GM18505 (cell line): ENCODE data around the gene SLC13A5.
"Not testable (repeated sequence)": the region's sequence is repeated elsewhere in the genome, so short reads cannot be mapped to it uniquely, and the experiment has no call there.

Source experiments
- ATAC-seq: cut with Tn5 transposase; IDR thresholded peaks from one replicate; pipeline ENCODE4 v1.9.1; 2021; ENCODE audit not compliant: unreplicated experiment
- POLR2A ChIP-seq: IDR thresholded peaks from 4 replicates; pipeline ENCODE4 v1.6.1; 2011; ENCODE audit warnings: borderline replicate concordance; ENCODE audit not compliant: insufficient read depth, insufficient read length; ENCODE audit errors: extremely low read depth

SLC13A5 gene

GRCh38 chr17:6703751-6704150, 9.4 kb downstream of the SLC13A5 start:
- ATAC-seq, result no peak

GRCh38 chr17:6702567-6703215, 10.5 kb downstream of the SLC13A5 start:
- ATAC-seq, result no peak
- no peak for TF ChIP-seq POLR2A

More at GRCh38 chr17:6703751-6704150, 9.4 kb downstream of the SLC13A5 start:
- TF ChIP-seq POLR2A, result no peak

DNA sequence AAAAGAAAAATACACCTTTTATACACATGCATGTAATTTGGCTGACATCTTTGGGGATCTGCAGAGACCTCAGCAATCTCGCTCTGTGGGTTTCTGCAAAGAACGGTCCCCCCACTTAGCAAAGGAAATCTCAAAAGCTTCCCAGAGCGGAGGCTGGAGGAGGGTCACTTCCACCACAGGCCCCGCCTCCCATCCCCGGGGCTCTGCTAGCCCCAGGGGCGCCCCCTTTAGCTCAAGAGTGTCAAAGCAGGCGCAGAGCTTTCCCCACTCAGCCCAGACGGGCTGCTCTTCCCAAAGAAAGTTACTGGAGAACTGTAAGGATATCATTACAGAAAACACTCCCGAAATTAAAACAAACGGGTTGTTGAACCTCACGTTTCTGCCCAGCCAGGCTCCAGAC, 11.4 kb downstream of the SLC13A5 start:
- ATAC-seq, result no peak
- no peak for TF ChIP-seq POLR2A

DNA sequence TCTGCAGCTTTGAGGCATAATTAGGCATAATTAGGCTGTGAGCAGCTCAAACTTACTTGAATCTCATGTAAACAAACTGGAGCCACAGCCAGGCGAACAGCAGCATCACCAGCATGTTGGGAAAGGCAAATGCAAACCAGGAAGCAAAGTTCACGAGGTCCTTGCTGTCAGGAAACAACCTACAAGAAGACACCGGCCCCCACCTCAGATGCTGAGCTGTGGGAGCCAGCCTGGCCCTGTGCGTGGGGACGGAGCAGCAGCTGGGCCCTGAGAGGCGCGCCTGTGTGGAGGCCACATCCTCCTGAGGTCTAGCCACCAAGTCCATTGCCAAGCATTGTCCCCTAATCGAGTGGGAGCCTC, 12.2 kb downstream of the SLC13A5 start:
- ATAC-seq, result no peak
- no peak for TF ChIP-seq POLR2A

DNA sequence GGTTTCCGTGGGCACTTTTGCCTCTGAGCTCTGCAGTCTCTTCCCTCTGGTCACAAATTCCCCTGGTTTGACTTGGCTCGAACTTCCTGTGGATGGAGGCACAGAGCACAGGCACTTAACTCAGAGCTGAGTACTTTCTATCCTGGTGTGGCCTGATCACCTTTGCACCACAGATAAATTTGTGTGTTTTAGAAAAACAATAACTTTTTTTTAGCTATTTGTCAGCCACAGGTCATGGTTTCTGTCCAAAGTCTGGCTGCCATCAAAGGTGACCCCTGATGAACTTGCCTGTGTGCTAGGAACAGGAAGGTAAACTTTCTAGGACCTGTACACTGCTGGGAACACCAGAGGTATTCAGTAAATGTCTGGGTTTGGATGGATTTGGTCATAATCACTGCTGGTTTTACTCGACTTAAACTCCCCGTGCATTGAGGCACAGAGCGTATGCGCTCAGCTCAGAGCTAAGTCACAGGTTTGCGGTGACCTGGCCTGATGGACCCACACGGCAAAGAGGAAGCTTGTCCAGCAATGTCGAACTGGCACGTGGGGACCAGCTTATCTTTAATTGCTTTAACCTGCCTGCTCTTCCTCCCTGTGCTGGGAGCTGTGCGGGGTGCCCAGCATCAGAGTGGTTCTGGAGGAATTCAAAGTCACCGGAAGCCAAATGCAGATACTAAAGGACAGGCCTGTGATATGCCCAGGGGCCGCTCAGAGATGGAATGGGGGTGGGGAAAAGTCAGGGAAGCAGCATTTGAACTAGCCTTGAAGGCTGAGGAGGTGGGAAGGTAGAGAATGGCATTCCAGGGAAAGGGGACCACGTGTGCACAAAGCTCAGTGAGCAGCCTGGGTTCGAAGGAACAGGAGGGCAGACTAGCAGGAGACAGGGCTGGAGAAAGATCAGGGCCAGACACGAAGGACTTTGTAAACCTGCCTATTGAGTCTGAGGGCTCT, 12.9 kb downstream of the SLC13A5 start:
- no peak for ATAC-seq

GRCh38 chr17:6698004-6698403, 15.2 kb downstream of the SLC13A5 start:
- no peak for ATAC-seq
- no peak for TF ChIP-seq POLR2A

More for the DNA sequence above, 12.9 kb downstream of the SLC13A5 start:
- TF ChIP-seq POLR2A, result no peak

GRCh38 chr17:6696906-6697305, 16.3 kb downstream of the SLC13A5 start:
- no peak for ATAC-seq
- TF ChIP-seq POLR2A, result no peak

DNA sequence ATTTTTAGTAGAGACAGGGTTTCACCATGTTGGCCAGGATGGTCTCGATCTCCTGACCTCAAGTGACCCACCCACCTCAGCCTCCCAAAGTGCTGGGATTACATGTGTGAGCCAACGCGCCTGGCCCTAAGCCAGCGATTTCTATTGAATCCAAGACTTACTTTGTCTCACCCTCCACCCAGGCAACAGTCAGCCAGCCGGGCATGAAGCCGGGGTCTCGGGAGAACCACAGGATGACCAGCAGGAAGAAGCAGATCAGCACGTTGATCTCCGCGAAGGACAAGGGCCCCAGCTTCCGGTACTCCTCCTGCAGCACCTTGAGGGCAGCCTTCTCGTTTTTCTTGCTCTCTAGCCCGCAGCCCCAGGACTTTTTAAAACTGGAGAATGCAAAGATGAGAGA, 17.6 kb downstream of the SLC13A5 start:
- ATAC-seq, result no peak

DNA sequence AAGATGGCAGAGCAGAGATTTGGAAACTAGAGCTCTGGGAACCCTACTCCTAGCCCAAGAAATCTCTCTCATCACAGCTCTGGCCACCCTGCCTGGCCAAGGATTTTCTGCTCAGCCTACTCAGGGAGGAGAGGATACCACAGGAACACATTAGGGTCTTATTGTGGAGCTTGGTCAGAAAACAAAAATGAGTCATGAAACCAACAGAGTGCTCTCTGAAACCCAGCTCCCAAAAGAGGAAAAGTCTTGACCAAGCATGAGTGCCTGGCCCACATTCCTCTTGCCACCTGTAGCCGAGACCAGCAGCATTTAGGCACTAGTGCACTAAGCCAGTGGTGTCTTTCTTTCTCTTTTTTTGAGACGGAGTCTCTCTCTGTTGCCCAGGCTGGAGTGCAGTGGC, 18.1 kb downstream of the SLC13A5 start:
- ATAC-seq, result no peak
- no peak for TF ChIP-seq POLR2A

More for the DNA sequence above, 17.6 kb downstream of the SLC13A5 start:
- TF ChIP-seq POLR2A, result no peak

GRCh38 chr17:6691958-6692357, 21.2 kb downstream of the SLC13A5 start:
- not testable (repeated sequence) for ATAC-seq

- TF ChIP-seq POLR2A, result no peak
- ATAC-seq, result no peak
Observed at GRCh38 chr17:6691546-6691945, 21.6 kb downstream of the SLC13A5 start.

DNA sequence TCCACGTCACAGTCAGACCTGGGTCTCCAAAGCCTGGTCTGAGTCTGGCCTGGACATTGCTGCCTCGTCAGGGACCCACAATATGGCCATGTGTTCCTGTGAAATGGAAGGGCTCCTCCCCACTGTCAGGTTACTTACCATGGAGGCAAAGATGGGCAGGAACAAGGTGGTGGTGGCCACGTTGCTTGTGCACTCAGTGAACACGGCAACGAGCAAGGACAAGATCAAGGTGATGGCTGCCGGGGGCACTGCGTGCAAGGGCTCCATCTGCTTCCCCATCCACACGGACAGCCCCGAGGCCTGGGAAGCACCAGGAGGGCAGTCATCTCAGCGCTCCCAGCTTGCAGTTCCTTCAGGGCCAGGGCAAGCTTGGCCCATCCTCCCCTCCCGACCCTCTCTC, 22.5 kb downstream of the SLC13A5 start:
- TF ChIP-seq POLR2A, result no peak
- ATAC-seq, result no peak

DNA sequence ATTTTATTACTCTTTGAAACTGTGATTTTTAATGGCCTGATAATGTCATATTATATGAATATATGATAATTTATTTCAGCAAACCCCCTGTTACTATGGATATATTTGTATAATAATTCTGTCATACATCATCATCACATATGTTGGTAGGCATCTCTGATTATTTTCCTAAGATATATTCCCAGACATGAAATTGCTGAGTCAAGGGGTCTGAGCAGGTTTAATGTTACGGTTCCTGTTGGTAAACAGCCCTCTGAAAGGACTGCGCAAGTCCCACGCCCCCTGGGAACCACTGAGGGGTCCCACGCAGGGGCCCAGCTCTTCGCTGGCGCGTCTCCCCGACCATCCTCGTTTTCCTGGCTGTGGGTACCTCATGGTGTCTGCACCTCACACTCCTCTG, 24.2 kb downstream of the SLC13A5 start:
- no peak for ATAC-seq
- TF ChIP-seq POLR2A, result no peak

DNA sequence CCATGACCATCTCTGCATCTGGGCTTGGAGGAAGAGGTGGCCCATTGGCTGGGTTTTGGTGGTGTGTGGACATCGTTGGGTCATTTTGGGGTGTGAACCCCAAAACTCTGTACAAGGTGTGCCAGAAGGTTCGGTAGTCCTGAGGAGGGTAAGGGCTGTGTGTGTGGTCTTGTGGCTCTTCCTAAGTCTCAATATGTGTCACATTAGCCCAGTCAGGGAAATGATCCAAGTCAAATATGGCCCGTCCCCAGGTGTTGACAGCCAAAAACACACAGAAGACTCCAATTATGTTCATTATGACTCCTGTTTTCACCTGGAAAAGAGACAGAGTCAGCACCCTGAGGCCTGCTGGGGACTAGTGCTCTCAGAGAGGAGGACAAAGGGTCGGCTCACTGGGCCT, 27.1 kb downstream of the SLC13A5 start:
- TF ChIP-seq POLR2A, result no peak
- ATAC-seq, result no peak

- TF ChIP-seq POLR2A, result no peak
- no peak for ATAC-seq
Observed at GRCh38 chr17:6684881-6685767, 28.0 kb downstream of the SLC13A5 start.
